Measurements from ENCODE around the gene MAN1C1. TPM values are rescaled to one million over a fixed set of nuclear protein-coding genes. Genes with fewer than 3 reads are reported as not detected.

The MAN1C1 gene
- total RNA-seq, 1 donor from 2014 or later = 9.1 TPM

DNA sequence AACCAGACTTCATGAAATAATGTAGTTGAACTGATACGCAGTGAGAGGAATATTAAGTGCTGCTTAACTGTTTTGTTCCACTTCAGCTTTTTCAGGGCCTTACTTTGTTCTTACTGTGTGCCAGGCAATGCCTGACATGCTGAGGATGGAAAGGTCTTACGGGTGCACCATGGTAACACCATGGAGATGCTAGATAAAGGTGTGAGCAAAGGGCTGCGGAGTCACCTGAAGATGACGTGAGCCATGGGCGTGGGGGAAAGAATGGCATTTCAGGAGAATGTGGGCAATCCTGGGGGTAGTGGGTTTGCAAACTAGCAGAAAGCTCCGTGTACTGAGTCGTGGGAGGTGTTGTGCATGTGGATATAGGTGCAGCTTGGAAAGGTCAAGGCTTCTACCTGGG lies 27.3 kb downstream of the MAN1C1 start:
- H3K36me3 Mint-ChIP-seq = peaks cover 6% of the 10 kb centered on the region
- peaks cover 5% of the 10 kb centered on the region for H3K4me1 Mint-ChIP-seq (ENCODE audit: unreplicated experiment)
- no peak overlapping the region for H3K4me3 Mint-ChIP-seq
- DNase-seq (ENCODE audit: extremely low spot score, unreplicated experiment) = peak; percentile 48
- TF ChIP-seq, protein P1, sequence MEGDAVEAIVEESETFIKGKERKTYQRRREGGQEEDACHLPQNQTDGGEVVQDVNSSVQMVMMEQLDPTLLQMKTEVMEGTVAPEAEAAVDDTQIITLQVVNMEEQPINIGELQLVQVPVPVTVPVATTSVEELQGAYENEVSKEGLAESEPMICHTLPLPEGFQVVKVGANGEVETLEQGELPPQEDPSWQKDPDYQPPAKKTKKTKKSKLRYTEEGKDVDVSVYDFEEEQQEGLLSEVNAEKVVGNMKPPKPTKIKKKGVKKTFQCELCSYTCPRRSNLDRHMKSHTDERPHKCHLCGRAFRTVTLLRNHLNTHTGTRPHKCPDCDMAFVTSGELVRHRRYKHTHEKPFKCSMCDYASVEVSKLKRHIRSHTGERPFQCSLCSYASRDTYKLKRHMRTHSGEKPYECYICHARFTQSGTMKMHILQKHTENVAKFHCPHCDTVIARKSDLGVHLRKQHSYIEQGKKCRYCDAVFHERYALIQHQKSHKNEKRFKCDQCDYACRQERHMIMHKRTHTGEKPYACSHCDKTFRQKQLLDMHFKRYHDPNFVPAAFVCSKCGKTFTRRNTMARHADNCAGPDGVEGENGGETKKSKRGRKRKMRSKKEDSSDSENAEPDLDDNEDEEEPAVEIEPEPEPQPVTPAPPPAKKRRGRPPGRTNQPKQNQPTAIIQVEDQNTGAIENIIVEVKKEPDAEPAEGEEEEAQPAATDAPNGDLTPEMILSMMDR (conservative IDR thresholded peaks at IDR 0.05) = no peak
- peaks cover 9% of the 10 kb centered on the region for H3K9me3 Mint-ChIP-seq
- H3K27me3 Mint-ChIP-seq = peaks cover 11% of the 10 kb centered on the region
- no peak overlapping the region for H3K27ac Mint-ChIP-seq

DNA sequence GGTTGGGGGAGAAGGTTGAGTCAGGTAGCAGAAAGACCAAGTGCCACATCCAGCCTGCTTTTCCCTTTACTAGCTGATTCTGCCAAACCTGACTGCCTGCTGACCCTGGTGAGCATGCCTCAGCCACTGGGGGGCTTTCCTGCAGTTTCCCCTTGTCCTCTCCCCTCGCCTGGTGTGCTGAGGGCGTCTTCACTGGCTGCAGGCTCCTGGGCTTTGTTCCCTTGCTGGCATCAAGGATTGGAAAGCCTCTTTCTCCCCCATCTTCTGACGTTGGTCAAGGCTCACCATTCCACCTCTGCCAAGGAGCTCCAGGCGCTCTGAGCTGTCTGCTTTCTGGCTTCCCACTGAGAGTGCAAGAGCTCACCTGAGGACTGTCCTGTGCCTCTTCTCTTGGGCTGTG lies 28.4 kb downstream of the MAN1C1 start:
- Mint-ChIP-seq H3K27ac (no peak overlapping the region), H3K36me3 (peaks cover 6% of the 10 kb centered on the region), H3K27me3 (peaks cover 11% of the 10 kb centered on the region), H3K4me3 (no peak overlapping the region), H3K4me1 (ENCODE audit: unreplicated experiment) (peaks cover 6% of the 10 kb centered on the region), H3K9me3 (peaks cover 4% of the 10 kb centered on the region)
- TF ChIP-seq, protein P1 (conservative IDR thresholded peaks at IDR 0.05) = no peak
- peak; percentile 36 for DNase-seq (ENCODE audit: extremely low spot score, unreplicated experiment)

DNA sequence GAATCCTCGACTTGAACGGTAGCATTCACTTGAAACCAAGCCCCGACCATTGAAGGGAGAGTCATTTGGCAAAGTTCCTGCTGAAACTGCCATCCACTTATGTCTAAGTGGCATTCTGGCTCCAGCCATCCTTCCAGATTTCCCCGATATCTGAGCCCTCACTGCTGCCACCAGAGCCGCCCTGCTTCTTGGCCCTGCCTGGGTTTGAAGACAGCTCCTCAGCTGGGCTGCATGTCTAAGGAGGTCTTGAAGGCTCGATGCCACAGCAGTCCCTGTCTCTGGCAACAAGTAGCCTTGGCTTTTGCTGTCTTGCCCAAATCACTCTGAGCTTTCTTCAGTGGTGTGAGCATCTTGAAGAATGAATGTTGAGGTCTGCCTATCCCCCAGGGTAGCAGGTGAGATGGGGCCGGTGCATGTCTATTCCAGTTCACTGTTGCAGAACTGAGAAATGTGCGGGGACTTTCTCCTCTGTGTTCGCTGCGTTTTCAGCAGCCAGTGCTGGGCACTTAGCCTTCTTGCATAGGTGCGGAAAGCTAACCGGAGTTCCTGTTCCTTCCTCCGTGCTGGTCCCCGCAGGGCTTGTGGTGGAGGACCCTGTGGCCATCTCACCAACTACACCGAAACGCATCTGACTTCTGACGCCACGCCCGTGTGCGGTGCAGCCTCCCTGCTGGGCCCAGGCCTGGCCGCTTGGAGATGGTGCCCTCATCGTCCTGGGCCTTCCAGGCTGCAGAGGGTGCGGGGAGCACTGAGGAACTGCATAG lies 29.2 kb downstream of the MAN1C1 start:
- H3K9me3 Mint-ChIP-seq = peaks cover 4% of the 10 kb centered on the region

DNA sequence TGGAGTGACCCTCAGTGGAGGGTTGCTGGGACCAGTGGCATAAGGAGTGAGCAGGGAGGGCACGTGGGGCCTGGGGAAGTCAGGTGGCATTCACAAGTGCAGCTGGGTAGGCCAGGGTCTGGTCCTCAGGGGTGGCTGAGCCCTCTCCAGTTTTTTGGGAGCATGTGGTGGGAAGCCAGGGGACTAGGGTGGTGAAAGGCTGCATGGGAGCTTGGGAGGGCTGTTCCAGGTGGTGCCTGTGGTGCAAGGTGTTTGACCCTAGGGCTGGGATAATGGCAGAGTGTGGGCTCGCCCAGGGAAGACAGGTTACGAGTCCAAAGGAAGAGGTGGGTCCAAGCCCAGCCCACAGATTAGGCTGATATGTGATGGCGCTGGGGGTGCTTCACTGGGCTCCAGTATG lies 30.5 kb downstream of the MAN1C1 start:
- TF ChIP-seq, protein P1 (conservative IDR thresholded peaks at IDR 0.05) = no peak
- H3K4me1 Mint-ChIP-seq (ENCODE audit: unreplicated experiment) = peaks cover 7% of the 10 kb centered on the region
- peaks cover 4% of the 10 kb centered on the region for H3K9me3 Mint-ChIP-seq
- no peak overlapping the region for H3K4me3 Mint-ChIP-seq
- H3K27me3 Mint-ChIP-seq = peaks cover 8% of the 10 kb centered on the region
- peak; percentile 52 for DNase-seq (ENCODE audit: extremely low spot score, unreplicated experiment)
- H3K36me3 Mint-ChIP-seq = peaks cover 6% of the 10 kb centered on the region
- H3K27ac Mint-ChIP-seq = no peak overlapping the region

More for the DNA sequence above, 29.2 kb downstream of the MAN1C1 start:
- Mint-ChIP-seq H3K4me1 (ENCODE audit: unreplicated experiment) (peaks cover 12% of the 10 kb centered on the region), H3K36me3 (peaks cover 6% of the 10 kb centered on the region), H3K4me3 (no peak overlapping the region), H3K27me3 (peaks cover 11% of the 10 kb centered on the region), H3K27ac (no peak overlapping the region)
- TF ChIP-seq, protein P1 (conservative IDR thresholded peaks at IDR 0.05) = no peak
- DNase-seq (ENCODE audit: extremely low spot score, unreplicated experiment) = peak; percentile 59

DNA sequence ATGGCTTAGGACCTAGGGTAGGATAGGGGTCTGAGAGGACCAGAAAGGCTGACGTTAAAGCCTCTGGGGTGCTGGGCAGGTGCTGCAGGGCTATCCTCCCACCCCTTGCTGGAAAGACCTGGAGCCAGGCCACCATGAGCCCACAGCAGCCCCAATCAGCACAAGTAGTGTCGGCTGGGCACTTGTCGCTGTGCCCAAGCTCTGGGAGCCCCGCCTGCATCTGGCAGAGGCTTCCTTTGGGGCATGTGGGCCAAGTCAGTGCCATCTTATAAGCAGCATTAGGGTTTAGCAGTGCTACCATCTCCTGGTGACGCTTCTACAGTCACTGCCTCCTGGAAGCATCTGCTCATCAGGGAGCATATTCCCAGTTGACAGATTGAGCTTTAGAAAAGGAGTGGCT lies 31.3 kb downstream of the MAN1C1 start:
- TF ChIP-seq, protein P1 (conservative IDR thresholded peaks at IDR 0.05) = no peak
- peaks cover 7% of the 10 kb centered on the region for H3K4me1 Mint-ChIP-seq (ENCODE audit: unreplicated experiment)
- H3K27me3 Mint-ChIP-seq = peaks cover 8% of the 10 kb centered on the region
- no peak overlapping the region for H3K4me3 Mint-ChIP-seq
- H3K36me3 Mint-ChIP-seq = peaks cover 6% of the 10 kb centered on the region
- peak; percentile 47 for DNase-seq (ENCODE audit: extremely low spot score, unreplicated experiment)
- H3K9me3 Mint-ChIP-seq = peaks cover 4% of the 10 kb centered on the region
- H3K27ac Mint-ChIP-seq = no peak overlapping the region

All from type B pancreatic cell (in vitro differentiated cells).